ENCODE data around the gene RTN4IP1.
"Not testable (repeated sequence)": the region's sequence is repeated elsewhere in the genome, so short reads cannot be mapped to it uniquely, and the experiment has no call there.

Gene RTN4IP1

DNA sequence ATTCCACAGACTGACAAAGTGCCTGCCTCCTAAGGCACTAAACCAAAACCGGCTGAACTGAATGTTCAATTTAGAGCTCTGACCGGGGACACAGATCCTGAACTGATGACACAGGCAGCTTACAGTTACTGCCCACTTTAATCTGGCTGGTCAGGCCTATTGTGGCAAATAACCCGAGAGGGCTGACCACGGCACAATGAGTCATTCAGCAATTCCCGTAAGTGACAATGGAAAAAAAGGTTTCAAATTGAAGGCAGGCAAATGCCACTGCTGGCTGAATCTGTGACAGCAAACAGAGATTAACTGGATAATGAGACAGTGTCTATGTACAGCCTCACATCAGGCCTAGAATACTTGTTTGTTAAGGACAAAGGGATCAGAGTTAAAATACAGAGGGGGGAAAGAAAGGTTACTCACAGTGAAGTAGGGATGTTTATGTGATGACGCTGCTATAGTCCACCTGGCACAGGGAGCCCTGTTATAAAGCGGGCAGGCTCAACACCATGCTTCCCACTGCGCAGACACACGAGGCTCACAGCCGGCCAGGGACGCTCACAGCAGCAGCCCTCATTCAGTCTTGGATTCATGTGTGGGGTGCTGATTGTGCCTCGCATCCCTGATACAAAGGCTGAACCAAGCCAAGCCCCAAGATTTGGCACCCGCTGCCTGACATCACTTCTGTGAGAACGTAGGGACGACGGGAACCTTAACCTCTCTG, 54.4 kb downstream of the RTN4IP1 start:
- DNase-seq = no peak

DNA sequence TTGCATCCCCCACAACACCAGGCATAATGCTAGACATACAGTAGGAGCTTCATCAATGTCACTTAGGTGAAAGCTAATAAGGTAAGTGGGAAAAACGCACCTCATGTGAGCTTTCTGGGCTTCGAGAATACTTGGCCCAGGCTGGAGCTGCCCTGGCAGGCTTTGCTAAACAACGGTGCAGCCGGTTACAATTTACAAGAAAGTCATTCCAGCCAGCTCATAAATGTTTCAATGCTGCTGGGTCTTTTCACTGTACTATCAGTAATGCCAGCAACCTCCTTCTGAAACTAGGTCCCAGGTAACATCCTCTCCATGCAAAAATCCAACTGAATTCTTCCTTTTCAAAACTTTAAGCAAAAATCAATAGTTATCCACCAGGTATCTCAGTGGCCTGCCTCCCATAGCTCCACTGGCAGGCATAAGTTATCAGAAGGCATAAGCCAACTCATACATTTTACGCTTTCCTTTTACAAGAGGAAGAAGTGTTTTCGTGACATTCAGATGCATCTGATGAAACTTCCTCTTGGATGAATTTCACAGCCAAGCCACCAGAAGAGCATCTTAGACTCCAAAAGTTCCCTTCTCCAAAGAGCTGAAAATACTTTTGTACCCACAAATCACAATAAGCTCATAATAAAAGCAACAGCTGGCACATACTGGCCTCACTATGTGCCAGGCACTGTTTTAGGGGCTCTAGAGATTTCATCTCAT, 56.3 kb downstream of the RTN4IP1 start:
- no peak for DNase-seq

DNA sequence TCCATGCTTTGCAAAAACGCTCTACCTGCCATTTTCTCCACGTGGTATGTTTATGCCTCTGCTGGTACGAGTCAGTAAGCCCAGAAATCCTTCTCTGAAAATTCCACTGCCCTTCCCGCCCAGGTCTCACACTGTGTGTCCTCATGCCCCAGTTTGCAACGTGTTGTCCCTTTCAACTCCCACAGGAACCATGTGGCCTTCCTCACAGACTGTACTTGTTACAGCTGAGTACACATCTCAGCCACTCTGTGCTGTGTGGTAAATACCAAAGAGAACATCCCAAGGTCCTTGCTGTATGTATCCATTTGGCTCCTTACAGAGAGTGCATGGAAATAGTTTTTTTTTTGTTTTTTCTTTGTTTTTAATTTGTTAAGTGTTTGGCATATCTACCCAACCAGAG, 56.9 kb downstream of the RTN4IP1 start:
- no peak for DNase-seq

- DNase-seq = no peak
Observed at GRCh38 chr6:106569428-106569827, 59.9 kb downstream of the RTN4IP1 start.

GRCh38 chr6:106568530-106568929, 60.8 kb downstream of the RTN4IP1 start:
- DNase-seq = no peak

GRCh38 chr6:106564476-106564875, 64.8 kb downstream of the RTN4IP1 start:
- no peak for DNase-seq

- DNase-seq = no peak
Observed at GRCh38 chr6:106563614-106564013, 65.7 kb downstream of the RTN4IP1 start.

DNA sequence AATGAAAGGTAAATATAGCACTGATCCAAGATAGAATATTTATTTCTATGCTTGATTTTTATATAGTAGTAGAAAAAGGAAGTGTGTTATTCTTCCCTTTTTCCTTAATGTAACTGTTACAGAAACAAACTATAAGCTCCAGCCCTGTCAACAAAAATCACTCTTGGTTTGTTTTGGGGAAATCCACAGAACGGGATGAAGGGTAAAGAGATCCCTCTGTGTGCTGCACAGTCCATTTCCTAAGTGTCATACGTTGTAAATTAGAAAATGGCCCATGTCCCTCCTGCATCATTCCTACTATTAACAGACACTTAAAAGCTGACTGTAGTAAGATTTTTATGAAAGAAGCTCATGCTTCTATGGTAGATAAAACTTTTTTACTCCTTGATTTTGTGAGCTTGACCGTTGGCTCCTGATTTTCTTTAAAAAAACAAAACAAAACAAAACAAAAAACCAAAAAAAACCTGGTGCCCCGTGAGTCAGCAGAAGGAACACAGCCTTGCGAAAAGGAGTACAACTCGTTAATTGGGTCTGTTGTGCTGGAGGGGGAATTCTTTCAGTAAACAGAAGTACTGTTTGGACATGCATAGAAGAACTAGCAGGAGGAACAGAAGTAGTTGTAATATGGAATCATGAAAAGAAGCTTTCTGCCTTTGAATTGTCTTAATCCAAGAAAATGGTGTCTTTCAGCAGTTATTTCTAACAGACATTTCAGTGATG, 67.5 kb downstream of the RTN4IP1 start:
- no peak for DNase-seq

- no peak for DNase-seq
Observed at GRCh38 chr6:106560996-106561685, 68.2 kb downstream of the RTN4IP1 start.

GRCh38 chr6:106559659-106560058, 69.6 kb downstream of the RTN4IP1 start:
- DNase-seq = not testable (repeated sequence)

DNA sequence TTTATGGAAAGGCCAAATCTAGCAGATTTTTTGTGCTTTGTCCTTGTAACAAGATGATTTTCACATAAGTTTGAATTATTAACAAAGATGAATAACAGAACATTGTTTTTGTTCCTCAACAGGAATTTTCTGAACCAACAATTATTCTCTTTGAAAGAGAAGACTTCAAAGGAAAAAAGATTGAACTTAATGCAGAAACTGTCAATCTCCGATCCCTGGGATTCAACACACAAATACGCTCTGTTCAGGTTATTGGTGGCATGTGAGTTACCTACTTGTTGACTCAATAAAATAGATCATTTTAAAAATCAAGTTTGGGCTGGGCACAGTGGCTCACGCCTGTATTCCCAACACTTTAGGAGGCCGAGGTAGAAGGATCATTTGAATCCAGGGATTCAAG, 70.9 kb downstream of the RTN4IP1 start:
- no peak for DNase-seq

- DNase-seq = no peak
Observed at GRCh38 chr6:106557837-106558236, 71.5 kb downstream of the RTN4IP1 start.

- no peak for DNase-seq
Observed at GRCh38 chr6:106556368-106556960, 72.8 kb downstream of the RTN4IP1 start.

DNA sequence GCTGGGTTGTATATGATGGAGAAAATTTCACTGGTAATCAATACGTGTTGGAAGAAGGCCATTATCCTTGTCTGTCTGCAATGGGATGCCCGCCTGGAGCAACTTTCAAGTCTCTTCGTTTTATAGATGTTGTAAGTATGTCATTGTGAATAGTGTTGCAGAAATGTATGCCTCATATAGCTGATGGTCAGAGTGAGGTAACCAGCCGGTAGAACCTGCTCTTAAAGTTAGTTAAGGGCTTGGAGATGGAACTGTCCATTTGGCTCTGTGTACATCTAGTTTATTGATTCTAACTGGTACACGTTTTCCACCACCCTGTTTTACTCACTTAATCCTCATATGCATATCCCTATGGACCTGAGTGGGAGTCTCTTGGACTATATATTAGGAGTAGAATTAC, 73.5 kb downstream of the RTN4IP1 start:
- no peak for DNase-seq

GRCh38 chr6:106553440-106553839, 75.9 kb downstream of the RTN4IP1 start:
- no peak for DNase-seq

GRCh38 chr6:106551155-106551554, 78.1 kb downstream of the RTN4IP1 start:
- no peak for DNase-seq

- no peak for DNase-seq
Observed at GRCh38 chr6:106549521-106549920, 79.8 kb downstream of the RTN4IP1 start.

DNA sequence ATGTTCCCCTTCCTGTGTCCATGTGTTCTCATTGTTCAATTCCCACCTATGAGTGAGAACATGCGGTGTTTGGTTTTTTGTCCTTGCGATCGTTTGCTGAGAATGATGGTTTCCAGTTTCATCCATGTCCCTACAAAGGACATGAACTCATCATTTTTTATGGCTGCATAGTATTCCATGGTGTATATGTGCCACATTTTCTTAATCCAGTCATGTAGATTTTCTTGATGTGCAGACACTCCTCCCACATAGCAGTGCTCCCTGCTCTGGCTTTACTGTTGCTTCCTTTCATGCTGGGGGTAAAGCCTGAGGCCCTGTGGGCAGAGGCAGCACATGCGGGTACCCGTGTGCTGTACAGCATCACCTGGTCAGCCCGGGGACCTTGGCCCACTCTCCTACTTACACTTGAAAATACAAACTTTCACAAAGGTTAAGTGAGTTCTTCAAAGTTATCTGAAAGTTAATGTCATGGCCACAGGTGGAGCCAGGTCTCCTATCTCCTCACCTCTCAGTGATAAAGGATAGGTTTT, 80.3 kb downstream of the RTN4IP1 start:
- not testable (repeated sequence) for DNase-seq

DNA sequence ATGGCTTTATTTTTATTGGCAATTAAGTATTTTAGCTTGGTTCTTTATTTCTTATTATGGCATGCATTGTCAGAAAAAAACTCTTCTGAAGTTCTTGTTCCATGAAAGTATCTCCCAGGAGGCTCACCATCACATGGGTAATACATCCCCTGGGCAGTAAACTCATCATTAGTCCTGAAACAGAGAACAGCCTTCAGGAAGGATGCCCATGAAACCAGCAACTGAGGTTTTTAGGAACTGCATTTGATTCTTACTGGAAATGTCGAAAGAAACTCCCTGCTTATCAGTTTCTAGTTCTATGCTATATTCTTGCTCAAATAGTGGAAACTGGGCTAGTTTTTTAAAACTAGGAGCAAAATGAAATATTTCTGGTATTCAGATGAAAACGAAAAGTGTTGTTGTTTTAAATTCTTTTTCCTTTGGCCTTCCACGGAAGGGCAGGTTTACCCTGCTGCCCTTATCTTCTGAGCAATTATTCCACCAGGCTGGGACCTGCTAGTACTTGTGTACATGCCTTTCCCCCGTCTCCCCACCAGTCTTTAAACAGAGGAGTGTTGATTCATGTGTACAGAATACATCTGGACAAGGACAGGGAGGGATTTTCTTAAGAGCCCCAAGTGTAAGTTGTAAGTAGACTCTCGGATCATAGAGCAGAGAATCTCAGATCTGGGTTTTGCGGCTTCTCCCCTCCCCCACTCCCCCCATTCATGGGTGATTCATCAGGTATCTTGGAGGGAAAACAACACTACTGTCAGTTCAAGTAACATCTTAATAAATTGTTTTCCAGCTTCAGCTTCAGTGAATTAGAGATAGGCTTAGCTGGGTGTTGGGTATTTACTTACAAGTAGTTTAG, 81.5 kb downstream of the RTN4IP1 start:
- DNase-seq = peak; percentile 11

- DNase-seq = no peak
Observed at GRCh38 chr6:106546691-106547414, 82.4 kb downstream of the RTN4IP1 start.

GRCh38 chr6:106546261-106546690, 83.0 kb downstream of the RTN4IP1 start:
- no peak for DNase-seq
